Right kidney (tissue), 1 donor: Measurements from ENCODE around the gene PRKCSH.
A peak's percentile ranks its signal among the peaks of the same experiment; 100 is the strongest.

Experiments
- DNase-seq: peaks from one replicate; pipeline ENCODE4 v3.0.0-alpha.2; 2016

Gene PRKCSH

DNA sequence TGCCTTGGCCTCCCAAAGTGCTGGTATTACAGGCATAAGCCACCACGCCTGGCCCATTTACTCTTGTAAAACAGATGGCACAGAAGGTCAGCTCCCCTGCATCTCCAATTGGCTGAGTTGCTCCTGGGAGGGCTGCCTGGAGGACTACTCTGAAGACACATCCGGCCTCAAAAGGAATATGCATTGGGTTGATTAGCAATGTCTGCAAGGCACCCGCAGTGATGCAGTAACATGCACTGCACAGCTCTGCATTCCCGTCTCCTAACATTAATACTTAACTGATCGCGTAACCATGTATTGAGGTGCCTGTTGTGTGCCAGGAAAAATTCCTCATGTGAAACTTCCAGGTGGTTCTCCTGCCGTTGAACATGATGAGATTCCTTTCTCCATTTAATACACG, 40.4 kb downstream of the PRKCSH start:
- no peak for DNase-seq

DNA sequence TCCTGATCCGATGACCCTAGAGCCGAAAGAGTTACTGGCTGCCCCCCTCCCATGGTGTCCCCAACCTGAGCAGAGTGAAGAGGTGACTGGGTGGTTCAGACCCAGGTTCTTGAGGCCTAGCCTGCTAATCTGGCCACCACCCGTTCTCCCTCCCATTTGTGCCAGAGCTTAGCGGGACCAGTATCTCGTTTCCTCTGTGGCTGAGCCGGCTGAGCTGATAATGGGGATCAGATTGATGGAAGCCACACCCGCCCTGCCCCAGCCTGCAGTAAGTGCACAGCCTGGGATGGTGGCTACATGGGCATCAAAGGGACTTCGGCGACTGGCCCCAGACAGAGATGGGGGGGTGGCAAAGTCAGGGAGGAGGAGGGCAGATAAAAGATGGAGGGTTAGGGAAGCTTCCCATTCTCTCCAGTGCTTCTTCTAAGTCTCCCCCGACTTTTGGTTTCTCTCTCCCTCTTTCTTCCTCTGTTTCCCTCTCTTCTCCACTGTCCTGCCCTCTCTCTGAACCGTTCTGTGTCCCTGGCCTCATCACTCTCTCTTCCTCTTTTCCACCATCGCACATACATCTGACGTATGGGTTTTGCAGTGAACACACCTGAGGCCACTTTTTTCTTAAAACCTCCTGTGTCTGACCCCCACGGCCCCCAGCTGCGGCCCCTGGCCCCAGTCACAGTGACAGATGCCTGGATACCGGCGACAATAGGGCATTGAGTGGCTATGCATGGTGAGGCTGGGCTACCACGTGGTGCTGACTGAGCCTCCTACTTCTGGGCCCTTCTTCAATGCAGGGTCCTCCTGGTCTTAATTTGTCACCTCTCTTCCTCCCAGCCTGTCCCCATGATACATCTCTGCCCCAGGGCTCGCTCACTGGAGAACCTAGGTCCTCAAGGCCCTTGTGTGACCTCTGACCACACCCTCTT, 43.0 kb downstream of the PRKCSH start:
- DNase-seq: no peak

DNA sequence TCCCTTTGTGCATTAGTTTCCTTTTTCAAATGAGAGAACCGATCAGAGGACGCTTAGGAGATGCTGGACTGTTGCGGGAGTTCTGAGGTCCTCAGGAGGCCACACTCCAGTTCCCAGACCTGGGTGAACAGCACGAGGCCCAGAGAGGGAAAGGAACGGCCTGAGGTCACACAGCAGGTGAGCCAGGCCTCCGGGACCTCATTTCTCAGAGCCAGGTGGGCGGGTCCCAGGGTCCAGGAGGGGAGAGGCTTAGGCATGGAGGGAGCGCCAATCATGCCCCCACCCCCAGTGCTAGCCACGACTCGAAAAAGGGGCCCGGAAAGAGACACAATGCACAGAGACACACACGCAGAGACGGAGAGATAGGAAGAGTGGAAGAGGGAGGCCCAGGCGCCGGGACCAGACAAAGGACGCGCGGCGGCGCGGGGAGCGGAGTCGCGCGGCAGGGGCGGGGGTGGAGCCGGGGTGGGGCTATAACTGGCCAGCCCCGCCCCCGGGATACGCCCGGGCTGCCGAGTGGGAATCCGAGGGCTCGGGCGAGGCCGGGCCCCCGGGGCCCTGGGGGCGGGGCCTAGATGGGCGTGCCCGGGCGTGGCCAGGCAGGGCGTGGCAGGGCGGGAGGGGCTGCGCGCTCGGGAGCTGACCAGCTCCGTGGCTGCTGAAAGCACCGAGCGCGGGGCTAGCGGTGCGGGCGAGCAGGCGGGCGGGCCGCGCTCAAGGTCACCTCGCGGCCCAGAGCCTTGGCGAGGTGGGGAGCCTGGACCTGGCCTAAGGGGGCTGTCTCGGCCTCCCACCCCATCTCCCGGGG, 43.9 kb downstream of the PRKCSH start:
- no peak for DNase-seq

DNA sequence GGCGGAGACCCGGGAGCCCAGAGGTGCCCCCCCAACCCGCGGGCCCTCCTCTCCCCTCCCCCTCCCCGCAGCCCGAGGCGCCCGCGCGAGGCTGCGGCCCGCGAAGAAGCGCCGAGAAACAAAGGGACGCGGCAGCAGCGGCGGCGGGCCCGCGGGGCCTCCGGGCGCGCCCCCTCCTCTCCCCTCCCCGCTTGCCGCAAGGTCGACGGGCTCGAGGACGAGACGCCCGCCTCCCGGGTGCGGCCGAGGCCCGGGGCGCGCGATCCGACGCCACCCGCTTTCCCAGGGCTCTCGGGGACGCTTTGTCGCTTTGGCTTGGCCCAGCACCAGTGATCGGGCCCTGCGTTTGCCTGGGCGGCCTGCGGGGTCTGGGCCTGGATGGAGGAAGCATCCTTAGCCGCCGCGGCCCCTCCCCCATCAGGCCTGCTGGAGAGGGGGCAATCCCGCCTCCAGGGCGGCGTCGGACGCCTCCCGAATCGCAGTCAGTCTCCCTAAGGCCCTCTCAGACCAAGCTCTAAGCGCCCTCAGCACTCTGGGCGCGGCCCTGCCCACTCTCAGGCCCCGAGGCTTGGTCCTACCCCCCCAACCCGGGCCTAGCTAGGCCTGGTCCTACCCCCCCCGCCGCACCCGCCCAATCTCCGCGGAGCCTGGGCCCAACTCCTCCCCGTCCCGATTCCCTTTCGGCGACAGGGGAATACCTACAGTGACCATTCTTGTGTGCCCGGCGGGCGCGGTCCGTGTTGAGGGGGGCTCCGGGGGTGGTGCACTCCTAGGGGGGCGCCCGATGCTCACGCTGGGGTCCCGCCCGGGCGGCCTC, 44.7 kb downstream of the PRKCSH start:
- DNase-seq: no peak

DNA sequence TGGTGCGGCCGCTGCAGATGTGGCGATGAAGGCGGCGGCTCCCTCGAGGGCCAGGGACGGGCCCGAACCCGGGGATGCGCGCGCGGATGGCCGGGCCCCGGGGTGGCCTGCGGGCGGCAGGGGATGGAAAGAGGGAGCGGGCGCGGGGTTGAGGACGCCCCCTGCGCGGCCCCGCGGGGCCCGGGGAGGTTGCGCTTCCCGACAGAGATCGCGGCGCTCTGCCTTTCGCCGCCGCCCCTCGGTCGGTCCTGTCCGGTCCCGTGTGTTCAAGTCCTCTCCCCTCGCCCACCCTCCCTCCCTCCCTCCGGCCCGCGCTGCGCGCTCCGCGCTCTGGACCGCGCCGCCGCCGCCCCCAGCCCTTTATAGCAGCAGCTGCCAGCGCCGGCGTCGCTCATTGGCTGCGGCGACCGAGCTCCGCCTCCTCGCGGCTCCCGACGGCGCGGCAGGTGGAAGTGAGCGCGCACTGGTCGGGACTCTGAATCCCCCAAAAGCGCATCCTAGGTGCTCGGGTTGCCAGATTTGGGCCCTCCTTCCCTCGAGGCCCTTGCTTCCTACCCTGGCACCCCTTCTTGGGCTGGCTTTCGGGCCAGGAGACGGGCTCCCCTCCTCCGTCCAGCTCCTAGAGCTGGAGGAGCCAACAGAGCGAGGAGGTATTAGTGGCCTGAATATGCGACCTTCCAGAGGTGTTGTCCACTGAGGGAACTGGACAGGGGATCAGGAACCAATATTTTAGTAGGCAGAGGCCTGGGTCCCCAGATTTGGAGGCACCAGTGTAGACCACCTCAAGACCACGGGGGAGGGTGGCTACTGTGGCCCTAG, 45.5 kb downstream of the PRKCSH start, which contains the start of gene ELAVL3:
Gene ELAVL3 (minus strand): TSS at position 332 of the 819 bp plus-strand sequence. CDS start 438 bp downstream, outside the sequence.
- DNase-seq: peak; percentile 42

DNA sequence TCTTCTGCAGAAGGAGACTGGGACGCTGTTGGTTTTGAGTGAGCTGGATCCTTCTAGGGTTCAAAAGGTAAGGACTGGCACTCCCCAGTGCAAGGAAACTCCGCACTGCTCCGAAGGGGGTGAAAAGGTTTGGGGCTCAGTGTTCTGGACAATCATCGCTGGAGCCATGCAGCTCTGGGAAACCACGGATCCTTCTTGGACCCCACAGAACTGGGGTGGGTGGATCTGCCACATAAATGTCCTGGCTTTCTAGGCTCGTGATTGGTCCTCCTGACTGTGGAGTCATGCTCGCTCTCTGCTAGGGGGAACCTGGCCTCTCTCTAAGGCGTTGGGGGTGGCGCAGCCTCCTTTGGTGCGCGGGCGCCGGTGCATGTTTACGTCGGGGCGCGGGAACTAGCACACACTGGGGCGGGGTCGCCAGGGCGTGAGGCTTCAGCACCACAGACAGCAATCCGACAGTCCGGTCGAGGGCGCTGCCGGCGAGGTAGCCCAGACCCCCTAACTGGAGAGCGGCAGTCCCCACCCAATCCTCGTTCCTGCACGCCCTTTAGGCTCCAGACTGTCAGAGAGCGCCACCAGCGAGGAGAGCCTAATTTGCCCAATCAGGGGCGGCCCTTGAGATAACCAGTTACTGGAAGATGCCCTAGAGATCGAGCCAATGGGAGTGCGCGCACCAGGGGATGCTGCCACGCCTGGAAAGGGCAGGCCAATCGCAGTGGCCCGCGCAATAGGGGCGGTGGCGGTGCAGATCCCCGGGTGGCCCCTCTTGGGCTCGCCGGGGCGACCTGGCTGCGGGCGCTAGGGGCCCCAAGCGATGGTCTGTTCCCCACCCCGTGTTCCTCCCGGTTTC, 46.3 kb downstream of the PRKCSH start:
- peak; percentile 74 for DNase-seq

DNA sequence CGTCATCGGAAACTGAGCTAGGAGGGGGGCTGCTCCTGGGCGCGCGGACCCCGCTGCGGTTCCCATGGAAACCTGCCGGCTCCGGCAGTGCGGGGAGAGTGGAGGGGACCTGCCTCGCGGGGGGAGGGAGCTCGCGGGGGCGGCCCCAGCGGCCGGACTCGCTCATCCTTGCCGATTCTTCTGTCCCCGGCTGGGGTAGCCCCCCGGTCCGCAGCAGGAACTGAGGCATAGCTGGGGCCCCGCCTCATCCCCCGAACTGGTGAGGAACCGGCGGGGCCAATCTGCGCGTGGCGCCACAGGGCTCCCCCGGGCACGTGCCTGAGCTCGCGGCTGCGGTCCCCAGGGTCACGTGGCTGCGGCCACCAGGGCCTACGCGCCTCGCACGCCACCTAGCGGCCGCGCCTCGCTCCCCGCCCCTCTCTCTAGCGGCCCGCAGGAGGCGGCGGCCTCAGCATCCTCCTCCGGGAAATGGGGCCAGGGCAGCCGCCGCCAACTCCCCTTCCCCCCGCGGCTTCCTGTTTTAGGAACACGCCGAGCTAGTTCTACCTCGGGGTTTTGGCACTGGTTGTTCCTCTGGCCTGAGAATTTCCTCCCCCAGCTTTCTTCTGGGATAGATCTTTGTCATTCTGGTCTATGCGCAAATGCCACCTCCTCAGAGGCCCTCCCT, 47.1 kb downstream of the PRKCSH start:
- DNase-seq: peak; percentile 72

DNA sequence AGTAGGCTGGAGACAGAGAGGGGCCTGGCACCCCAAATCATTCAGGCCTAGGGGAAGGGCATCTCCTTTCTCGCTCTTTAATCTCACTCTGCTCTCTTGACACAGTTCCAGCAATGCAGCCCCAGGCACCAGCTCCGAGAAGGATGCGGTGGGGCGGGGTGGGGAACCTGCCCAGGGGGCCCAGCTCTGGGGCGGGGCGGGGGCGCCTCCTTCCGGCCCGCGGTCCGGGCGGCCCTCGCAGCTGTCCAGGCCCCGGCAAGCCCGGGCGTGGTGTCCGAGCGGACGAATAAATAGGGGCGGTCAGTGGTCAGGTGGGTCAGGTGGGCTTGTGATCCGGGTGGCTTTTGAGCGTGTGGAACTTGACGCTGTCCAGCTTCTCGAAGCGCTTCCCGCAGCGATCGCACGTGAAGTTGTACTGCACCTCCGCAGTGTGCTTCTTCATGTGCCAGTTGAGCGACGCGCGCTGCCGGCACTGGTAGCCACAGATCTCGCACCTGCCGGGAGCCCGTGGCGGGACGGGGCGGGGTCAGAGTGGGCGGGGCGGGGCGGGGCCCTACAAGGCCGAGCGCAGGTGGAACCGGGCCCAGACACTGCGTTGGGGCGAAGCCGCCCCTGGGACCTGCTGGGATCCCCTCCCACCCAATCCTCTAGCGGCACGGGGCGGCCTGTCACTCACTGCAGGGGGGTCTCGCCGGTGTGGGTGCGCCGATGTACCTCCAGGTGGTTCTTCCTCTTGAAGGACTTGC, 48.1 kb downstream of the PRKCSH start:
- no peak for DNase-seq

DNA sequence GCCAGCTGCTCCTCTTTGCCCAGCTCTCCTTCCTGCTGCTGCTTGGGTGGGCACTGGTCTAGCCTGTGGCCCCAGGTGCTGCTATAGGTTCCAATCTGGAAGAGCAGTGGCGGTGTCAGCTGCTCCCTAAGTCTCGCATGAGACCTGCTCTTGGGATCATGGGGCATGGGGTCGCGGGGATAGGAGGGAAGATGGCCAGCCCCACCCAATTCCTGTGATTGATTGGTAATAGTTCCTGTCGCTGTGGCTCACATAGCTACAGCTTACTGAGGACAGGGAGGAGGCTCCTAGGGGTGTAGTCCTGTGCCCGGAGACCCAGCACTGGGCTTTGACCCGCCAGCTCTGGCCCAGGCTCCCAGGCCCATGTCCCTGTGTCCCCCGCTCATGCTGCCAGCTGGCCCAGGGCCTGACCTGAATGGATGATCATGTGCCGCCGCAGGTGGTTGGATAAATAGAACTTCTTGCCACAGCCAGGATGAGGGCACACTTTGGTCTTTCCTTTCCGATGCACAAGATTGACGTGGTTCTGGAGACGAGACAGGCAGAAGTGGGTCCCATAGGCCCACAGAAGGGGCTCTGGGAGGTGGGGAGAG, 49.9 kb downstream of the PRKCSH start:
- no peak for DNase-seq

DNA sequence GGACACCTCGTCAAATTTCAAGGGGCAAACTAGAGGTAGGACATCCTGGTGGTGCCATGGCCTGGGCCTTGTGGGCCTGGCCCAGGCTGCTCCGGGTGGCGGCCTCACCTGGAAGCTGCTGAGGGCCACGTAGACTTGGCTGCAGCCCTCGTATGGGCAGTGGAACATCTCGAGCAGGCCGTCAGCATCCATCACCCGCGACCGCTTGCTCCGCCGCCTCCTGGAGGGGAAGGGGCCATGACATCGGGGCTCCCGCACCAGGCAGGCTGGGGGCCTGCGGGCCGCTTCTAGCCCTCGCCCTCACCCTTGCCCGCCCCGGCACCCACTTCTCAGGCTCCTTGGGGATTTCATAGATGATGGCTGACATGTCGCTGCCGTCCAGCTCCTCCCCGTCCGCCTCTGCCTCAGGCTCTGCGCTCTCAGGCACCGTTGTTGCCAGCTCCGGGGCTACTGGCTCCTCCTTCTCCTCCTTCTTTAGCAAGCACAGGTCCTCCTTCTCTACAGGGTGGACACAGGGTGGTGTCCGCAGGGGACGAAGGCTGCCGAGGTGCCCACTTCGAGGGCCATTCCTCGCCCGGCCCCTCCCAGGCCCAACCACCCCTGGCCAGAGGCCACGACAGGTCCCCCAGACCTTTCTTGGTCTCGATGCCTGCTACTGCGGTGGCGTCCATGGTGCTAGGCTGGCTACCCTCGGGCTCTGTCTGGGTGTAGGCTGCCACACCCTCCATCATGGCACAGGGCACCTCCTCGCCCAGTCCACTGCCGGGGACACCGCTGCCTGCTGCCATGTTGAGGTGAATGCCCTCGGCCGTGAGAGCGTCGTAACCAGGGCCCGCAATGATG, 51.4 kb downstream of the PRKCSH start:
- no peak for DNase-seq

DNA sequence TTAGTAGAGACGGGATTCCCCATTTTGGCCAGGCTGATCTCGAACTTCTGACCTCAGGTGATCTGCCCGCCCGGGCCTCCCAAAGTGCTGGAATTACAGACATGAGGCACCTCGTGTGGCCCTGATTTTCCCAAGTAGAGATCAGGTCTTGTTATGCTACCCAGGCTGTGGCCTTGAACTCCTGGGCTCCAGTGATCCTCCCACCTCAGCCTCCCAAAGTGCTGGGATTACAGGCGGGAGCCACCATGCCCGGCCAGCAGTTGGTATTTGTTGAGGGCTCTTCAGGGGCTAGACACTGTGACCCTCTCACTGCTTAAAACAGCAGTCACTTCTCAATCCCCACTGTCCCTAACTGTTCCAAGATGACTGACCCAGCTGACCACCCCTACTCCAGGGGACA, 53.9 kb downstream of the PRKCSH start:
- no peak for DNase-seq

DNA sequence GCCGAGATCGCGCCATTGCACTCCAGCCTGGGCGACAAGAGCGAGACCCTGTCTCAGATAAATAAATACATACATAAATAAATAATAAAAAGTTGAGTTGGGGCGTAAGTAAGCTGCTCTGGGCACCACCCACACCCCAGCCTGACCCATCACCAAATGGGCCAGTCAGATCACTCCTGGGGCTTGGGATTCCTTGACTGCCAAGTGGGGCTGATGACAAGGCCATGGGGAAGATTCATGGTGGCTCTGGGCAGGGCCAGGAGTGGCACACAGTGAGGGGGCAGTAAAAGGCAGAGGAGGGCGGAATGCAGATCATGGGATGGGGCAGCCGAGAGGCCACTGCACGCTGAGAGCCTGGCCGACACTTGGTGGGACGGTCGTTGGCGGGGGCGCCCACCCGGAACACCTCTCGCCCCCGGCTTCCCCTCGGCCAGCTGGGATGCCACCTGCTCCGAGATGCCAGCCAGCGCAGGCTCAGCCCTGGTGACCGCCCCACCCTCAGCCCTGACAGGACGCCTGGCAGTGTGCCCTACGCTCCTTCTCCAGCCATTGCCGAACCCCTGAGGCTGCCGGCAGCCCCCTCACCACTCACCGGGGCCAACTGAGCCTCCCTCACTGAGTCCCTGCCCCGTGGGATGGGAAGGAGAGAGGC, 59.3 kb downstream of the PRKCSH start:
- DNase-seq: no peak

DNA sequence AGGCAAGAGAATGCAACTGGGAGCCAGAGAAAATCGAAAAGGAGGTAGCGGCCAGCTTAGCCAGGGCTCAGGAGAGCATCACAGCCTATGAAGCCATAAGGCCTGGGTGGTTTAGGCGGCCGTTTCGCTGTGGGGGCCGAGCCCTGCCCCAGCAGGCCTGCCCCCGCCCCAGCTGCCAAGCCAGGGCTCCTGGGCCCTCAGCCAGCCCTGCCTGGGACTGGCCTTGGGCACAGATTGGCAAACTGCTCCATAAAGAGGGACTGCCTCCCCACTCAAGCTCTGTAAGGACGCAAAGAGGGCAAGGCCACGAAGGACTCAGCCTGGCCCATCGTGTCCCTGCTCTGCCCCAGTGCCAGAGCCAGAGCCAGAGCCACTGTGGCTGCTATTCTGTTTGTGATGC, 60.0 kb downstream of the PRKCSH start:
- no peak for DNase-seq

DNA sequence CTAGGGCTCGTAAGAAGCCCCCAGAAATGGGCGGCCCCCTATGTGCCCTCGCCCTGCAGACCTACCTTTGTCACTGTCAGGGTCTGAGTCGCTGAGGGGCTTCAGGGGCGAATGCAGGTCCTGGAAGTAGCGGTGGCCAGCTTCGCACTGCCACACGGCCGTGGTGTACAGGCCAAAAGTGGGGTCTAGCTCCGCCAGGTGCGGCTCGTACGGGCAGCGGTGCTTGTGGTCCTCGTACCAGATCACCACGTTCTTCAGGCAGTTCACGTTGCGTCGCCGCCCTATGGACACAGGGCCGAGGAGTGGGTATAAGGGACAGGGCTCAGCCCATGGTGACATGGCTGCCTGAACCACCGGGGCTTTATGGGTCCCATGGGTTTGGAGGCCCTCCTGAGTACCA, 60.5 kb downstream of the PRKCSH start:
- DNase-seq: no peak

DNA sequence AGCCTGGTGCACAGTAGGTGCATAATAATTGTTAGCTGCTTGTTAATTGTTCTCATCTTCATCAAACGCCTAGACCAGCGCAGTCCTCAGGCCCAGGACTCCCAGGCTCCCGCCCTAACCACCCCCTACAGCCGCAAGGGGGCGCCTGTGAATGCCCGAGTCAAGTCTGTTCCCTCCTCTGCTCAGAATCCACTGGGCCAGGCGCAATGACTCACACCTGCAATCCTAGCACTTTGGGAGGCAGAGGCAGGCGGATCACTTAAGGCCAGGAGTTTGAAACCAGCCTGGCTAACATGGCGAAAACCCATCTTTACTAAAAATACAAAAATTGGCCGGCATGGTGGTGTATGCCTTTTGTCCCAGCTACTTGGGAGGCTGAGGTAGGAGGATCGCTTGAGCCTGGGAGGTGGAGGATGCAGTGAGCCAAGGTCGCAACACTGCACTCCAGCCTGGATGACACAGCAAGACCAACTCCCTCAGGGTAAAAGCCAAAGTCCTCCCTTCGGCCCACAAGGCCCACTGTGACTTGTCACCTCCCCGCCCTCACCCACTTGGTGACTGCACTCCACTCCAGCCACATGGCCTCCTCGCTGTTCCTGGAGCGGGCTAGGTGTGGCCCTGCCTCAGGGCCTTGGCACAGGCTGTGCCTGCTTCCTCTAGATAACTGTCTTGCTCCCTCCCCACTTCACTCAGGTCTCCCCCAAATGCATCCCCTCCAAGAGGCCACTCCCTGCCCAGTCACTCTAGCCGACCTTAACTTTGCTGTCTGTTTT, 61.1 kb downstream of the PRKCSH start:
- no peak for DNase-seq

DNA sequence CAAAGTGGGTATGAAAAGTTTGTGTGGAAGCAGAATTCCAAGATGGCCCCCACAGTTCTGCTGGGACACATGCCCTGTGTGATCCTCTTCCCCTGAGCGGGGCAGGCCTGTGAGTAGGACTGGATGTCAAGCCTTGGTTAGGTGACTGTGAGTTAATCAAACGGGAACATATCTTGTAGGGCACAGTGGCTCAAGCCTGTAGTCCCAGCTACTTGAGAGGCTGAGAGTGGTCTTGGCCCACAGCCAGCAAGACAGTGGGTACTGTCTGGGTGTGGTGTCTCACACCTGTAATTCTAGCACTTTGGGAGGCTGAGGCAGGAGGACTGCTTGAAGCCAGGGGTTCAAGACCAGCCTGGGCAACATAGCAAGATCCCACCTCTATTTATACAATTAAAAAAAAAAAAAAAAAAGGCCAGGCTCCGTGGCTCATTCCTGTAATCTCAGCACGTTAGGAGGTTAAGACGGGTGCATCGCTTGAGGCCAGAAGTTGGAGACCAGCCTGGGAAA, 63.8 kb downstream of the PRKCSH start:
- DNase-seq: no peak
